ENCODE measurements around the gene IPO7. TPM values are rescaled to one million over a fixed set of nuclear protein-coding genes. Genes with fewer than 3 reads are reported as not detected.
A peak's percentile ranks its signal among the peaks of the same experiment; 100 is the strongest.

IPO7 gene
- total and polyA plus RNA-seq, 10 of the 15 experiments (the other 5 are each of a cell fraction or from before 2014, with no cell fraction given), result 5.0 to 51.4 (median 30.6) TPM

DNA sequence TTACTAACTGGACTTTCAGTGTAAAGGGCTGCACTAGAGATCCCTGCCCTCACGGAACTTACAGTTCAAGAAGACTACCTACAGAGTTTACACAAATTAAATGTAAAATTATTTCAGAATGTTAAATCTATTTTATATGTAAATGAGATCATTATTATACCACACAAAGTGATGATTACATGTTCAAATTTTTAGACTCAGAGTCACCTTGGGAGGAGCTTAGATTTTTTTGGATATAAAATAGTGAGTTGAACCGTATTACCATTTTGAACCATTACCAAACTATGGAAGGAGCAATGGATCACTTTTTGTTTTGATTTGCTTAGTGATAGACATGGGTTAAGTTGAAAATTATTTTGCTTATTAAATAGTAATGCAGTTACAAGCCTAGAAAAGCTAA is 1.6 kb downstream of the IPO7 start:
- Histone ChIP-seq H3K27me3 (replicated peaks in 1 of 2; ENCODE audit: control insufficient read depth in 2 of 2, insufficient read depth in 2 of 2, low read length in 1 of 2) (no peaks in the 10 kb centered on the region), H3K79me2 (ENCODE audit: control insufficient read depth, insufficient read depth, low read length) (peaks cover 60% of the 10 kb centered on the region), H3K27ac (ENCODE audit: control insufficient read depth, insufficient read depth) (peak overlapping the region; percentile 91; the same call in 1 of the 2 replicates), H4K20me1 (ENCODE audit: control insufficient read depth, insufficient read depth) (no peaks in the 10 kb centered on the region), H3K36me3 (ENCODE audit: control insufficient read depth in 2 of 2, insufficient read depth in 2 of 2, low read length in 1 of 2) (peaks cover 0 to 5% of the 10 kb centered on the region in 2 experiments; a peak in 1 of 4 replicates), H3K4me1 (ENCODE audit: control insufficient read depth, insufficient read depth, low read length) (peaks cover 3% of the 10 kb centered on the region; the same call in 1 of the 2 replicates), H3K4me2 (ENCODE audit: control insufficient read depth, insufficient read depth) (peak overlapping the region; percentile 86), H3K4me3 (peak overlapping the region; percentile 97), H2AFZ (ENCODE audit: control insufficient read depth, low read depth, low read length) (no peak overlapping the region), H3K9me3 (replicated peaks; ENCODE audit: control insufficient read depth, insufficient read depth, low read length) (no peaks in the 10 kb centered on the region), H3K9ac (ENCODE audit: control insufficient read depth, insufficient read depth, low read length) (peak overlapping the region; percentile 98)
- ChIA-PET RAD21 (ENCODE audit: unreplicated experiment) (interaction anchor here (0.6 to 3.4 kb wide), 10 partner anchors 8 to 215 kb away, joined by 3 to 20 read pairs (median 4); partner anchors contain the start of gene ZNF143), CTCF (interaction anchor here (0.6 to 3.3 kb wide), 15 partner anchors 8 to 1410 kb away, joined by 3 to 18 read pairs (median 5); partner anchors contain the start of gene ZNF143), POLR2A (interaction anchor here (1.0 to 3.4 kb wide), 7 partner anchors 8 to 160 kb away, joined by 3 to 17 read pairs (median 3); partner anchors contain the start of genes DENND5A and TMEM41B), SMC1A (ENCODE audit: uncharacterized antibody, unreplicated experiment) (interaction anchor here (0.8 to 2.8 kb wide), 16 partner anchors 8 to 362 kb away, joined by 3 to 20 read pairs (median 4); partner anchors contain the start of genes TMEM41B and WEE1)
- FAIRE-seq, result no peak
- BruUV-seq (replicated peaks), result TSS peak; percentile 71
- intact Hi-C loops (cut with micrococcal nuclease; ENCODE audit: unreplicated experiment) (loop anchor here (5.0 kb wide), 1 partner anchor 74 kb away; the partner anchor contains the start of gene TMEM41B), in situ Hi-C loops (cut with MboI) (no loop called here)
- no peak for ATAC-seq
- no peak for DNase-seq (ENCODE audit: low read depth, low spot score)
- TF ChIP-seq NR2C2 (IDR thresholded peaks at IDR 0.05; ENCODE audit: borderline replicate concordance, control insufficient read depth, insufficient read length, low read depth) (no peak), ATF7 (IDR thresholded peaks at IDR 0.05; ENCODE audit: low read depth) (no peak), GATAD2B (conservative IDR thresholded peaks at IDR 0.05; ENCODE audit: low read depth) (no peak), JUNB (IDR thresholded peaks at IDR 0.05) (no peak)
- TF ChIP-seq, protein P1, sequence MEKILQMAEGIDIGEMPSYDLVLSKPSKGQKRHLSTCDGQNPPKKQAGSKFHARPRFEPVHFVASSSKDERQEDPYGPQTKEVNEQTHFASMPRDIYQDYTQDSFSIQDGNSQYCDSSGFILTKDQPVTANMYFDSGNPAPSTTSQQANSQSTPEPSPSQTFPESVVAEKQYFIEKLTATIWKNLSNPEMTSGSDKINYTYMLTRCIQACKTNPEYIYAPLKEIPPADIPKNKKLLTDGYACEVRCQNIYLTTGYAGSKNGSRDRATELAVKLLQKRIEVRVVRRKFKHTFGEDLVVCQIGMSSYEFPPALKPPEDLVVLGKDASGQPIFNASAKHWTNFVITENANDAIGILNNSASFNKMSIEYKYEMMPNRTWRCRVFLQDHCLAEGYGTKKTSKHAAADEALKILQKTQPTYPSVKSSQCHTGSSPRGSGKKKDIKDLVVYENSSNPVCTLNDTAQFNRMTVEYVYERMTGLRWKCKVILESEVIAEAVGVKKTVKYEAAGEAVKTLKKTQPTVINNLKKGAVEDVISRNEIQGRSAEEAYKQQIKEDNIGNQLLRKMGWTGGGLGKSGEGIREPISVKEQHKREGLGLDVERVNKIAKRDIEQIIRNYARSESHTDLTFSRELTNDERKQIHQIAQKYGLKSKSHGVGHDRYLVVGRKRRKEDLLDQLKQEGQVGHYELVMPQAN (conservative IDR thresholded peaks at IDR 0.05), result no peak
- TF ChIP-seq, protein P2, sequence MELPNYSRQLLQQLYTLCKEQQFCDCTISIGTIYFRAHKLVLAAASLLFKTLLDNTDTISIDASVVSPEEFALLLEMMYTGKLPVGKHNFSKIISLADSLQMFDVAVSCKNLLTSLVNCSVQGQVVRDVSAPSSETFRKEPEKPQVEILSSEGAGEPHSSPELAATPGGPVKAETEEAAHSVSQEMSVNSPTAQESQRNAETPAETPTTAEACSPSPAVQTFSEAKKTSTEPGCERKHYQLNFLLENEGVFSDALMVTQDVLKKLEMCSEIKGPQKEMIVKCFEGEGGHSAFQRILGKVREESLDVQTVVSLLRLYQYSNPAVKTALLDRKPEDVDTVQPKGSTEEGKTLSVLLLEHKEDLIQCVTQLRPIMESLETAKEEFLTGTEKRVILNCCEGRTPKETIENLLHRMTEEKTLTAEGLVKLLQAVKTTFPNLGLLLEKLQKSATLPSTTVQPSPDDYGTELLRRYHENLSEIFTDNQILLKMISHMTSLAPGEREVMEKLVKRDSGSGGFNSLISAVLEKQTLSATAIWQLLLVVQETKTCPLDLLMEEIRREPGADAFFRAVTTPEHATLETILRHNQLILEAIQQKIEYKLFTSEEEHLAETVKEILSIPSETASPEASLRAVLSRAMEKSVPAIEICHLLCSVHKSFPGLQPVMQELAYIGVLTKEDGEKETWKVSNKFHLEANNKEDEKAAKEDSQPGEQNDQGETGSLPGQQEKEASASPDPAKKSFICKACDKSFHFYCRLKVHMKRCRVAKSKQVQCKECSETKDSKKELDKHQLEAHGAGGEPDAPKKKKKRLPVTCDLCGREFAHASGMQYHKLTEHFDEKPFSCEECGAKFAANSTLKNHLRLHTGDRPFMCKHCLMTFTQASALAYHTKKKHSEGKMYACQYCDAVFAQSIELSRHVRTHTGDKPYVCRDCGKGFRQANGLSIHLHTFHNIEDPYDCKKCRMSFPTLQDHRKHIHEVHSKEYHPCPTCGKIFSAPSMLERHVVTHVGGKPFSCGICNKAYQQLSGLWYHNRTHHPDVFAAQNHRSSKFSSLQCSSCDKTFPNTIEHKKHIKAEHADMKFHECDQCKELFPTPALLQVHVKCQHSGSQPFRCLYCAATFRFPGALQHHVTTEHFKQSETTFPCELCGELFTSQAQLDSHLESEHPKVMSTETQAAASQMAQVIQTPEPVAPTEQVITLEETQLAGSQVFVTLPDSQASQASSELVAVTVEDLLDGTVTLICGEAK (IDR thresholded peaks at IDR 0.05; ENCODE audit: borderline replicate concordance), result no peak
- TF ChIP-seq, protein P3, sequence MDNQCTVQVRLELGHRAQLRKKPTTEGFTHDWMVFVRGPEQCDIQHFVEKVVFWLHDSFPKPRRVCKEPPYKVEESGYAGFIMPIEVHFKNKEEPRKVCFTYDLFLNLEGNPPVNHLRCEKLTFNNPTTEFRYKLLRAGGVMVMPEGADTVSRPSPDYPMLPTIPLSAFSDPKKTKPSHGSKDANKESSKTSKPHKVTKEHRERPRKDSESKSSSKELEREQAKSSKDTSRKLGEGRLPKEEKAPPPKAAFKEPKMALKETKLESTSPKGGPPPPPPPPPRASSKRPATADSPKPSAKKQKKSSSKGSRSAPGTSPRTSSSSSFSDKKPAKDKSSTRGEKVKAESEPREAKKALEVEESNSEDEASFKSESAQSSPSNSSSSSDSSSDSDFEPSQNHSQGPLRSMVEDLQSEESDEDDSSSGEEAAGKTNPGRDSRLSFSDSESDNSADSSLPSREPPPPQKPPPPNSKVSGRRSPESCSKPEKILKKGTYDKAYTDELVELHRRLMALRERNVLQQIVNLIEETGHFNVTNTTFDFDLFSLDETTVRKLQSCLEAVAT (IDR thresholded peaks at IDR 0.05), result no peak
- TF ChIP-seq, protein P4, sequence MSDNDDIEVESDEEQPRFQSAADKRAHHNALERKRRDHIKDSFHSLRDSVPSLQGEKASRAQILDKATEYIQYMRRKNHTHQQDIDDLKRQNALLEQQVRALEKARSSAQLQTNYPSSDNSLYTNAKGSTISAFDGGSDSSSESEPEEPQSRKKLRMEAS (IDR thresholded peaks at IDR 0.05; ENCODE audit: low read depth, low read length), result no peak
- WGBS (ENCODE audit: insufficient coverage, insufficient replicate concordance, low lambda C conversion rate, missing lambda C conversion rate), result 4% methylated on average over 2 of the region's 2 CpGs

Data from GM12878 (cell line).